A673 (cell line): ENCODE data around the gene CMTM7. TPM values are rescaled to one million over a fixed set of nuclear protein-coding genes. Genes with fewer than 3 reads are reported as not detected.

Source experiments
- BruUV-seq: library from RNA; stranded (reverse); fragments of 400-500 nt; replicated peaks from 2 replicates; lab custom pipeline; 2021; lab: Mats Ljungman, UMichigan
- CTCF ChIA-PET: fragments of 300-600 bp; sonication (Branson Sonifier 250); formaldehyde crosslinking; loops from one replicate; lab custom pipeline; 2022; ENCODE audit warnings: antibody characterized with exemption; lab: Charles Lee
- POLR2A ChIA-PET: fragments of 300-600 bp; sonication (Branson Sonifier 250); formaldehyde crosslinking; loops from one replicate; lab custom pipeline; 2022; ENCODE audit warnings: antibody characterized with exemption; ENCODE audit not compliant: low non-redundant PET; lab: Charles Lee
- DNase-seq: peaks from one replicate; pipeline ENCODE4 v3.0.0-alpha.2; 2015; ENCODE audit warnings: low spot score
- H3K27ac ChIP-seq: fragments of 200-600 bp; sonication (generic); 2 replicates; pipeline ENCODE4 v1.5.1; 2016; ENCODE audit warnings: mixed run types, low read depth, mild to moderate bottlenecking, mixed read lengths, antibody characterized with exemption, low read length; ENCODE audit not compliant: poor library complexity, severe bottlenecking
- H3K27me3 ChIP-seq: fragments of 200-600 bp; sonication (generic); replicated peaks from 2 replicates; pipeline ENCODE4 v1.6.1; 2017; ENCODE audit warnings: mixed run types, low read depth, mild to moderate bottlenecking, mixed read lengths, antibody characterized with exemption, low read length; ENCODE audit not compliant: insufficient read depth, poor library complexity
- H3K36me3 ChIP-seq: fragments of 200-600 bp; sonication (generic); 2 replicates; pipeline ENCODE4 v1.6.1; 2016; ENCODE audit warnings: mixed run types, mild to moderate bottlenecking, mixed read lengths, antibody characterized with exemption, low read length; ENCODE audit not compliant: insufficient read depth, poor library complexity, severe bottlenecking
- H3K4me1 ChIP-seq: fragments of 200-600 bp; sonication (generic); 2 replicates; pipeline ENCODE4 v1.6.1; 2017; ENCODE audit warnings: mixed run types, mild to moderate bottlenecking, mixed read lengths, antibody characterized with exemption, low read length; ENCODE audit not compliant: insufficient read depth, poor library complexity, severe bottlenecking
- H3K4me3 ChIP-seq: fragments of 200-600 bp; sonication (generic); 2 replicates; pipeline ENCODE4 v1.5.1; 2016; ENCODE audit warnings: low read depth, mixed run types, mild to moderate bottlenecking, mixed read lengths, low read length; ENCODE audit not compliant: poor library complexity, severe bottlenecking
- H3K9me3 ChIP-seq: fragments of 200-600 bp; sonication (generic); 2 replicates; pipeline ENCODE4 v1.6.1; 2016; ENCODE audit warnings: mixed run types, low read depth, mild to moderate bottlenecking, mixed read lengths, antibody characterized with exemption, low read length; ENCODE audit not compliant: poor library complexity, severe bottlenecking
- EZH2 ChIP-seq: fragments of 200-600 bp; sonication (generic); IDR thresholded peaks from 2 replicates; pipeline ENCODE4 v1.6.1; 2017; ENCODE audit warnings: borderline replicate concordance, low read depth, mild to moderate bottlenecking, mixed read lengths, antibody characterized with exemption, low read length; ENCODE audit not compliant: poor library complexity, severe bottlenecking
- intact Hi-C: fragments of 100-400 bp; cut with micrococcal nuclease; formaldehyde crosslinking; loops from one replicate; pipeline ENCODE4 v1.10.0; 2022; ENCODE audit not compliant: unreplicated experiment
- total RNA-seq: library from RNA; stranded (reverse); gene quantifications from 2 replicates; pipeline ENCODE4 v1.2.3, GENCODE V29; 2021
- TF ChIP-seq, protein P1 (sequence below): fragments of 300-800, 200-600 bp; sonication (generic); conservative IDR thresholded peaks from 2 replicates; pipeline ENCODE4 v1.5.1; 2017; ENCODE audit warnings: low read depth, mild to moderate bottlenecking, antibody characterized with exemption, low read length, moderate library complexity, mixed read lengths

The CMTM7 gene
- total RNA-seq, 1 experiment from 2014 or later = not detected

DNA sequence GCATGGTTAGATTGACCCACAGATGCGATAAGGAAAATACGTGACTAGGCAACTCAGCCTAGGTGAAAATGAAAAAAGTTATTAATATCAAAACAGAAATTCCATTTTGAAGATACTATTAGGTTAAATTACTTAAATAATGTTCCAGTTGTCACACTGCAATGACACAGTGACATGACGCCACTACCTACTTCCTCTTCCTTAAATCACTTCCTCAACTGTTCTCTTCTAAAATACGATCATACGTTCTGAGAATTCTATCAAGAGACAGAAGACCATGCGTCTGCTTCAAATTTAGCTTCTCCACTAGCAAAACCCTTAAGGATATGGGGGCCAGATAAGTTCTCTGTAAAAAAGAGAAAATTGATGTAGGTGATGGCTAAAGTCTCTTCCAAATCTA lies 92.8 kb downstream of the CMTM7 start:
- ChIA-PET POLR2A (no interaction called here), CTCF (no interaction called here)
- Histone ChIP-seq H3K9me3 (no peaks in the 10 kb centered on the region), H3K27me3 (no peaks in the 10 kb centered on the region), H3K4me3 (no peak overlapping the region), H3K4me1 (no peaks in the 10 kb centered on the region), H3K27ac (no peak overlapping the region), H3K36me3 (no peaks in the 10 kb centered on the region)
- TF ChIP-seq, protein P1, sequence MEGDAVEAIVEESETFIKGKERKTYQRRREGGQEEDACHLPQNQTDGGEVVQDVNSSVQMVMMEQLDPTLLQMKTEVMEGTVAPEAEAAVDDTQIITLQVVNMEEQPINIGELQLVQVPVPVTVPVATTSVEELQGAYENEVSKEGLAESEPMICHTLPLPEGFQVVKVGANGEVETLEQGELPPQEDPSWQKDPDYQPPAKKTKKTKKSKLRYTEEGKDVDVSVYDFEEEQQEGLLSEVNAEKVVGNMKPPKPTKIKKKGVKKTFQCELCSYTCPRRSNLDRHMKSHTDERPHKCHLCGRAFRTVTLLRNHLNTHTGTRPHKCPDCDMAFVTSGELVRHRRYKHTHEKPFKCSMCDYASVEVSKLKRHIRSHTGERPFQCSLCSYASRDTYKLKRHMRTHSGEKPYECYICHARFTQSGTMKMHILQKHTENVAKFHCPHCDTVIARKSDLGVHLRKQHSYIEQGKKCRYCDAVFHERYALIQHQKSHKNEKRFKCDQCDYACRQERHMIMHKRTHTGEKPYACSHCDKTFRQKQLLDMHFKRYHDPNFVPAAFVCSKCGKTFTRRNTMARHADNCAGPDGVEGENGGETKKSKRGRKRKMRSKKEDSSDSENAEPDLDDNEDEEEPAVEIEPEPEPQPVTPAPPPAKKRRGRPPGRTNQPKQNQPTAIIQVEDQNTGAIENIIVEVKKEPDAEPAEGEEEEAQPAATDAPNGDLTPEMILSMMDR = no peak
- no peak for TF ChIP-seq EZH2
- intact Hi-C loops = no loop called here
- no peak for DNase-seq
- no TSS peak for BruUV-seq

- Histone ChIP-seq H3K27me3 (no peaks in the 10 kb centered on the region), H3K9me3 (no peaks in the 10 kb centered on the region), H3K27ac (no peak overlapping the region), H3K4me1 (no peaks in the 10 kb centered on the region), H3K4me3 (no peak overlapping the region), H3K36me3 (no peaks in the 10 kb centered on the region)
- ChIA-PET POLR2A (no interaction called here), CTCF (no interaction called here)
- intact Hi-C loops = no loop called here
- DNase-seq = no peak
- no peak for TF ChIP-seq EZH2
- TF ChIP-seq, protein P1 = no peak
- no TSS peak for BruUV-seq
Measured at GRCh38 chr3:32487781-32488473, 96.3 kb downstream of the CMTM7 start.

- POLR2A ChIA-PET = no interaction called here
- Histone ChIP-seq H3K36me3 (no peaks in the 10 kb centered on the region), H3K27me3 (no peaks in the 10 kb centered on the region), H3K4me3 (no peak overlapping the region), H3K4me1 (no peaks in the 10 kb centered on the region), H3K27ac (no peak overlapping the region), H3K9me3 (no peaks in the 10 kb centered on the region)
- CTCF ChIA-PET = no interaction called here
- intact Hi-C loops = no loop called here
- no peak for TF ChIP-seq EZH2
- TF ChIP-seq, protein P1 = no peak
- DNase-seq = no peak
- BruUV-seq = no TSS peak
Measured at GRCh38 chr3:32488474-32489008, 96.9 kb downstream of the CMTM7 start.
